Measurements from ENCODE around the gene SNAPC3.
A peak's percentile ranks its signal among the peaks of the same experiment; 100 is the strongest.
"Not testable (repeated sequence)": the region's sequence is repeated elsewhere in the genome, so short reads cannot be mapped to it uniquely, and the experiment has no call there.

SNAPC3 gene

DNA sequence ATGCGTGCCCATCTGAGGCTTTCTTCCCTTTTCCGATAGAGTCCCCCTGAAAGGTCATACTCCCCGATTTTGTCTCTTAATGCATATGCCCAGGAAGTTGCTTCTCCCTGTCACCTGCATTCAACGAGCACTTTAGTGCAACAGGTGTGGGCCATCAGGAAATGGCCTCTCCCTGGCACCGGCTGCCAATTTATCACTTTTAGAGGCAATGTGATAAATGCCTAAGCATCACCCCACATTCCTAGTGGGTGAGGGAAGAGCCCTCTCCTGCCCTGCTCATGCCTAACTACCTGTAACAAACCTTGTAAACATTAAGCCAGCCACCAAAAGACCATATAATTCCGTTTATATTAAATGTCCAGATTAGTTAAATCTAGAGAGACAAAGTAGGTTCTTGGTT lies 1.1 kb upstream of the SNAPC3 start:
- Histone ChIP-seq H3K4me3 (no peak overlapping the region), H3K27ac (peak overlapping the region in 5 of 21 experiments; percentile 89 to 93 (median 90))

DNA sequence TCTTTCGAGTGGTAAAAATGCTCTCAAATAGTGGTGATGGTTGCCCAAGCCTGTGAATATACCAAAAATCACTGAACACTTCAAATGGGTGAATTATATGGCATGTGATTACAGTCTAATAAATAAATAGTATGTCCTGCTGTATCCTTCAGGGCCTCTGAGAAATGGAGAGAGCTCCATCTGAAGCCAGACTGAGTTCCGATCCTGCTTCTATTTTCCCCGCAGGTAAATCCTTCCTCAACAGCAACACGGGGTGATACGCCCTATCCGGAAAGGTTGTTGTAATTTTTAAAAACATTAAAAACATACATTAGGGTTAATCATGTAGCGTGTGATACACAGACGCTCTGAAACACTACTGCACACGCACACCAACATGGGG lies 695 bp upstream of the SNAPC3 start:
- Histone ChIP-seq H3K4me3 (peak overlapping the region; percentile 58 to 99 (median 90)), H3K27ac (peak overlapping the region; percentile 69 to 95 (median 90))

DNA sequence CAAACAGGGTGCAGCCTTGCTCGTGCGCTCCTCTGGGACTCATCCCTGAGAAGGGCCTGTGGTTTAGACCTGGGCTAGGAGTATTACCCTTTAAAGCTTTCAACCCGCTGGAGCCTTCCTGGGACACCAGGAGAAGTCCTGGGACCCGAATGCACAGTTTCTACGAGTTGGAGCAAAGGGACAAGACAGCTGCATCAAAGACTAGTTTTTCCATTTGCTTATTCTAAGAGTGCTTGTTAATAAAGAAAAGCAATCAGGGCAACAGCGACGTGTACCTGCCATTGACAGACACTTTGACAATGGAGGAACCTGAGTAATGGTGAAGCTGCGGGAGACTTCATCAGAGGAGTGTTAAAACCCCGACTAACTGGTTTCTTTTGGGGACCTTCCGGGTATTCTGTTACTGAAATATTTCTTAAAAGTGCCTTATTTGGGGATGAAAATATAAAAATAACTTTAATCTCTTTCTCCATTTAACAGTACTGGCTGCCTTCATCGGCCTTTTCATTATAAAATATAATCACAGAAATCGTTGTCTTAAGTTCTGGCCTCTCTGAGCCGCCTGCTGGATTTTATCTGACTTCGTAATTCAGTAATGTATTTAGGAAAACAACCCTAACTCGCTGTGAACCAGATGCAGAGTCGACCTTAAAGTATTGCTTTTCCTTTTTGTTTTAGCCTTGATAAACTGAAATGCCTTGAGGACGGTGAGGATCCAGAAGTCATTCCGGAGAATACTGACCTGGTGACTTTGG lies 732 bp downstream of the SNAPC3 start:
- Histone ChIP-seq H3K27ac (peak overlapping the region; percentile 67 to 95 (median 90)), H3K4me3 (peak overlapping the region; percentile 58 to 99 (median 90))

DNA sequence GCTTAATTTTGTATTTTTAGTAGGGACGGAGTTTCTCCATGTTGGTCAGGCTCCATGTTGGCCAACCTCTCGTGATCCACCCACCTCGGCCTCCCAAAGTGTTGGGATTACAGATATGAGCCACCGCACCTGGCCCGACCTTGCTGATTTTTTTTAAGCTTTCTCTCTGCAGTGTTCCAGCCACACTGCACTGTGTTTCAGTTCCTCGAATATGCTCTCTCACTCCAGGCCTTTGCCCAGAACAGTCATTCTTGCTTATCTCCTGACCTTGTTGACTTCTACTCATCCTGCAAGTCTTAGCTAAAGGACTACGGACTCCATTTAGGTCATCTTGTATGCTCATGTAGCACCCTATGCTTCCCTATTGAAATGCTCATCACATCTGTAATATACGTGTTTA lies 3.3 kb downstream of the SNAPC3 start:
- H3K4me3 ChIP-seq: no peak overlapping the region
- no peak overlapping the region for H3K27ac ChIP-seq

DNA sequence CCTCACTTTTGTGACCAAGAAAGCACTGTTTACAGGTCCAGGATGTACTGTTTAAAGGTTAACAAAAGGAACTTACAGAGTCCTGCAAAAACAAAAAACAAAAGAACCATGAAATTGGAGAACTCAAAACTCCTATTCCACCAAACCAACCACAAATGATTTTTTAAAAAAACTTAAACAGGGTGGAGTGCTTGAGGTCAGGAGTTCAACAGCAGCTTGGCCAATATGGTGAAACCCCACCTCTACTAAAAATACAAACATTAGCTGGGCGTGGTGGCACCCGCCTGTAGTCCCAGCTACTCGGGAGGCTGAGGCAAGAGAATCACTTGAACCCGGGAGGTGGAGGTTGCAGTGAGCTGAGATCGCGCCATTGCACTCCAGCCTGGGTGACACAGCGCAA lies 5.0 kb downstream of the SNAPC3 start:
- H3K27ac ChIP-seq, H3K4me3 ChIP-seq: not testable (repeated sequence)

DNA sequence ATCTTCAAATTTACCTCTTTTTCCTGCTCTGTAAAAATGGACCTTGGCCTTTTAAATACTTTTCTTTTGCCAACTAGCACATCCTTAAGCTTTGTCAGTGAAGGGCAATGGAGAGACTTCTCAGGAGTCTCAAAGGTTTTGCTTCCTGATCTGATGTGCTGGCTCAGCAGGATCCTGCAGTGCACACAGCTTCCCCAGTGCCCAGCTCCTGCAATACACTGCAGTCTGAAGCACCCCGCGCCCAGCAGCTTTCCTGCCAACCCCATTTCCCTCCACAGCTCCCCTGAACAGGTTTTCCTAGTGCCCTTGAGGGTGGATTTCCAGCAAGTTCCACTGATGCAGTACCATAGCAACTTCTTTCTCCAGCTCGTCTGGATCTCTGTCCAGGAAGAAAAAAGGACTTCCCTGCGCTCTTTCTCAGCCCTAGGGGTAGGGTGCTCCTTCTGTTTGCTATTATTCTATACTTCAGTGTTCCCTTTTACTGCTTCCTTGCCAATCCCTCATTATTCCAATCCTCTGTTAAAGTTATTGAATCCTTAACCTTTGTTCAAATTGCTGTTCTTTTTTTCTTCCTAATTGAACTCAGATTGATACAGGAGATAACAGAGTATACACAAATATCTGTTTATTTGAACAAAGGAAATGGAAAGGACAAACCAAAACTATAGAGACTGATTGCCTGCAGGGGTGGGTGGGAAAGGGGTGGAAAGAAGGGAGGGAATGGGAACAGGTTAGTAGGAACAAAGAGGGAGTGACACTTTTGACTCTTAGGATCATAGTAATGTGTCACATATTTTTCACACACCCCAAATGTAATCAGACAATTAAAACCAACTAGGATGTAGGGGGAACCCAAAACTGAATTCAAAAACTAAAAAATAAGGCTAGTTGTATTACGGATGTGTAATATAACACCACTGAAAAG lies 8.5 kb downstream of the SNAPC3 start:
- no peak overlapping the region for H3K4me3 ChIP-seq

DNA sequence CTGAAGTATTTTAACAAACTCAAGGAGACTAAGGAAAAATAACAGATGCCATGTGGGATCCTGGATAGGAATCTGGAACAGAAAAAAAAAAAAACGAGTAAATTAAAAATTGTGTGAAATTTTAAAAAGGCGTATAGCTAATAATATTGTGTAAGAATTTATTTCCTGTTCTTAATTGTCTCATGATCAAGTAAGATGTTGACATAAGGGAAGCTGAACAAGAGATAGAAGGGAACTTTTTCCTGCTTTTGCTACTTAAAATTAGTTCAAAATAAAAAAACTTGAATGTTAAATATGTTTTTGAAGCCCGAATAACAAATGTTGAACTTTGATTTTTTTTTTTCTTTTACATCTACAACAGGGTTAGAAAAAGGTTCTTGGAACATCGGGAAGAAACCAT lies 10.5 kb downstream of the SNAPC3 start:
- no peak overlapping the region for H3K4me3 ChIP-seq
- H3K27ac ChIP-seq: peak overlapping the region in 1 of 21 experiments; percentile 51

More for the DNA sequence above, 8.5 kb downstream of the SNAPC3 start:
- peak overlapping the region in 1 of 21 experiments; percentile 26 for H3K27ac ChIP-seq

DNA sequence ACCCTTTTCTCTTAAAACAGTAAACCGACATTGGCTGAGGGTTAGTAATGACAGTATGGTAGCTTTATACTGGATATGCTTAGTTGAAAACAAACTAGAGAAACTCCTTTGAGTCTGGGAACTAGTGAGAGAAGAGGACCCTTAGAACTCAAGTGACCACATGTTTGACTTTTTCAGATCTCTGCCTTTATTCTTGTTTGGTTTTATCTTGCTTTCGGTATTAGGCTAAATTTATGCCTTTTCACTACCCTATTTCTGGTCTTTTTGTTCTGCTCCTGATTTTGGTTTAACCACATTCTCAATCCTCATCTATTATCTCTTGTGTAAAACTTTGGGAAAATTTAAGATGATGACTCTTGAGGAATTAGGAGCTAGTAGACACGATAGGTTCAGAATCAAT lies 11.0 kb downstream of the SNAPC3 start:
- no peak overlapping the region for H3K4me3 ChIP-seq
- peak overlapping the region in 1 of 21 experiments; percentile 51 for H3K27ac ChIP-seq

DNA sequence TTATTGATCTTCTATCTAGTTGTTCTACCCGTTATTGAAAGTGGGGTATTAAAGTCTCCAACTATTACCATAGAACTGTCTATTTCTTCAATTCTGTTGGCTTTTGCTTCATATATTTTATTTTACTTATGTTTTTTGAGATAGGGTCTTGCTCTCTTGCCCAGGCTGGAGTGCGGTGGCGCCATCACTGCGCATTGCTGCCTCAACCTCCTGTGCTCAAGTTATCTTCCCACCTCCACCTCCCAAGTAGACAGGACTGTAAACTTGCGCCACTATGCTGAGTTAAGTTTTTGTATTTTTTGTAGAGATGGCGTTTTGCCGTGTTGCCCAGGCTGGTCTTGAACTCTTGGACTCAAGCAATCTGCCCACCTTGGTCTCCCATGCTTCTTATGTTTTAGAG lies 16.2 kb downstream of the SNAPC3 start:
- Histone ChIP-seq H3K4me3 (no peak overlapping the region), H3K27ac (no peak overlapping the region)

DNA sequence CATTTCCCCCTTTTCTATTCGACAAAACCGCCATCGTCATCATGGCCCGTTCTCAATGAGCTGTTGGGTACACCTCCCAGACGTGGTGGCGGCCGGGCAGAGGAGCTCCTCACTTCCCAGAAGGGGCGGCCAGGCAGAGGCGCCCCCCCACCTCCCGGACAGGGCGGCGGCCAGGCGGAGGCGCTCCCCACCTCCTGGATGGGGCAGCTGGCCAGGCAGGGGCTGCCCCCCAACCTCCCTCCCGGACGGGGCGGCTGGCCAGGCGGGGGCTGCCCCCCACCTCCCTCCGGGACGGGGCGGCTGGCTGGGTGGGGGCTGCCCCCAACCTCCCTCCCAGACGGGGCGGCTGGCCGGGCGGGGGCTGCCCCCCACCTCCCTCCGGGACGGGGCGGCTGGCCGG lies 19.2 kb downstream of the SNAPC3 start:
- H3K4me3 ChIP-seq, H3K27ac ChIP-seq: not testable (repeated sequence)

DNA sequence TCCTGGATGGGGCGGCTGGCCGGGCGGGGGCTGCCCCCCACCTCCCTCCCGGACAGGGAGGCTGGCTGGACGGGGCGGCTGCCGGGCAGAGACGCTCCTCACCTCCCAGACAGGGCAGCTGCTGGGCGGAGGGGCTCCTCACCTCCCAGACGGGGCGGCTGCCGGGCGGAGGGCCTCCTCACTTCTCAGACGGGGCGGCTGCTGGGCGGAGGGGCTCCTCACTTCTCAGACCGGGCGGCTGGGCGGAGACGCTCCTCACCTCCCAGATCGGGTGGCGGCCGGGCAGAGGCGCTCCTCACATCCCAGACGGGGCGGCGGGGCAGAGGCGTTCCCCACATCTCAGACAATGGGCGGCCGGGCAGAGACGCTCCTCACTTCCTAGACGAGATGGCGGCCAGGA lies 19.6 kb downstream of the SNAPC3 start:
- H3K4me3 ChIP-seq, H3K27ac ChIP-seq: not testable (repeated sequence)

DNA sequence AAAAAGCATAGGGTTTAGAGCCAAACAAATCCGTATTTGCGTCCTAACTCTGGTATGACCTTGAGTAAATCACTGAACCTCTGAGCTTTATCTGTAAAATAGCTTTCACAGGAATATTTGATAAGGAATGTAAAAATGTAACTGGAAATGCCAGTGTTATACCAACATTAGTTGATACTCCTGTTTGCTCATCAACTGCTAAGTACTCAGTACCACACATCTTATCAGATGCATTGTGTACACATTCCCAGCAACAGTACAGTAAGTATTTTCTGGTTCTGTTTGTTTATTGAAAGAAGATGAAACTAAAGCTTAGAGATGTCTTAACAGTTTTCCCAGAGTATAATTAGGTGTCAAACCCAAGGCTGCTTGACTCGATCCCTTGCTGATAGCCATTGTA lies 21.5 kb downstream of the SNAPC3 start:
- Histone ChIP-seq H3K4me3 (no peak overlapping the region), H3K27ac (no peak overlapping the region)

DNA sequence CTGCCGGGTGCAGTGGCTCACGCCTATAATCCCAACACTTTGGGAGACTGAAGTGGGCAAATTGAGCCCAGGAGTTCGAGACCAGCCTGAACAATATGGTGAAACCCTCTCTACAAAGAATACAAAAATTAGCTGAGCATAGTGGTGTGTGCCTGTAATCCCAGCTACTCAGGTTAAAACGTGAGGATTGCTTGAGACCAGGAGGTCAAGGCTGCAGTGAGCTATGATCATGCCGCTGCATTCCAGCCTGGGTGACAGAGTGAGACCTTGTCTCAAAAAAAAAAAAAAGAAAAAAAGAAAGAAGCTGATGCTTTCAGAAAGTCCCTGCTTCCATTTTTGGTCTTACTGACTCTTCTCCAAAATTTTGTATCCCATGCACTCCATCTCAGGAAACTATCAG lies 31.3 kb downstream of the SNAPC3 start:
- H3K4me3 ChIP-seq: no peak overlapping the region
- no peak overlapping the region for H3K27ac ChIP-seq

DNA sequence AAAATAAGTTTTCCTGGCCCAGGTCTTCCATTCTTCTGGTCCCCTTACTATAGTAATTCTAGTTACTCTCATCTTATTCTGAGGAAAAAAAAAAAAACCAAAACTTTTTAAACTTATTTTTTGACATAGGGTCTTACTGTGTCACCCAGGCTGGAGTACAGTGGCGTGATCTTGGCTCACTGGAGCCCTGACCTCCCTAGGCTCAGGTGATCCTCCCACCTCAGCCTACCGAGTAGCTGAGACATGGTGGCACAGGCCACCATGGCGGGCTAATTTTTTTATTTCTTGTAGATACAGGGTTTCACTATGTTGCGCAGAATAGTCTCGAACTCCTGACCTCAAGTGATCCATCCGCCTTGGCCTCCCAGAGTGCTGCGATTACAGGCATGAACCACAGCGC lies 38.4 kb downstream of the SNAPC3 start:
- H3K27ac ChIP-seq: no peak overlapping the region
- H3K4me3 ChIP-seq: no peak overlapping the region

DNA sequence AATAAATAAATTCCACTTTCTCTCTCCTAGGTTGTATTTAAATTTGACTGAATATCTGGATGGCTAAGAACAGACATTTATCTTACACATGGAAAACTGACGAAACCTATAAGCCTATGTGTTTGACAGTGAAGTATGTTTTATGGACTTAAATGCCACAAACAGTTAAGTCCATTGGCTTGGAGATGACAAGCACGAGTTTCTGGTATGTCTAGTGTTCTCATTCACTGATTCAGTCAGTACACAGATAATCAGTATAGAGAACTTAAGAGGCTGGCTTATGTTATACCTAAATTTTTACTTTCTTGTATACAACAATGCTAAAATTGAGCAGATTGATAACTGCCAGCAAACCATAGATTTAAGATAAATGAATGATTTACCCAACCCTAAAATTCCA lies 38.9 kb downstream of the SNAPC3 start:
- Histone ChIP-seq H3K27ac (no peak overlapping the region), H3K4me3 (no peak overlapping the region)

DNA sequence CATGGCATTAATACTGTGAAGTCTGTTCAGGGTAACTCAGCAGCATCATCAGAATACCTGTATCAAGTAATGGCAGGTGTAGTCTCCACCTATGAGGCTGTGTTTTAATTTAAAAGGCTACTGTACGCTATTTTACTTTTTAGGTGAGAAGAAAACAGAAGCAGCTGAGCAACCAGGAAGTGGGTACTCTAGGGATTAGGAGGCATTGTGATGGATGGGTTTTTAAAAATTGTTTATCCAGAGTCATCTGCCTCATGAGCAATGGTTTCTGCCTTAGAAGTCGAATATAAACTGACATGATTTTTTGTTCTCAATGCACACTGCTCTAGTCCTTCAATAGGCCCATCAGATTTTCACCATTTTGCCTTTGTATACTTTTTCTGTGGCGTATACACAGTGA lies 45.5 kb downstream of the SNAPC3 start:
- H3K27ac ChIP-seq: no peak overlapping the region

DNA sequence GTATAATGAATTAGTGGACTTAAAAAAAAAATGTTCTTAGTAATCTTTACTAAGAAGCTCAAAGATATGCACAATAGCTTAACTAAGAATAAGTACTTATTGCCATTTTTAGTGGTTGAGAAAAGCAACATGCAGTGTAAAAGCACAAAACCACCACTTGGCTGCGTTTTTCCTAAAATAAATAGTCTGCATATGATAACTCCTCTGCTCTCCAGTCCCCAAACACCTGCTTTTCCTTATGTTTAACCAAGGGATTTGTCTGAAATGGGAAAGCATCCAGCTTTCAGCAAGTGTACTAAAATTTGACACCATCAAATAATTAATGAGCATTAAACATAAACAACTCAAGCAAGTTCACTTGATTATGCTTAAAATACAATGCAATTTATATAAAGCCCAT lies 46.7 kb downstream of the SNAPC3 start:
- Histone ChIP-seq H3K27ac (no peak overlapping the region), H3K4me3 (no peak overlapping the region)

More for the DNA sequence above, 45.5 kb downstream of the SNAPC3 start:
- no peak overlapping the region for H3K4me3 ChIP-seq

DNA sequence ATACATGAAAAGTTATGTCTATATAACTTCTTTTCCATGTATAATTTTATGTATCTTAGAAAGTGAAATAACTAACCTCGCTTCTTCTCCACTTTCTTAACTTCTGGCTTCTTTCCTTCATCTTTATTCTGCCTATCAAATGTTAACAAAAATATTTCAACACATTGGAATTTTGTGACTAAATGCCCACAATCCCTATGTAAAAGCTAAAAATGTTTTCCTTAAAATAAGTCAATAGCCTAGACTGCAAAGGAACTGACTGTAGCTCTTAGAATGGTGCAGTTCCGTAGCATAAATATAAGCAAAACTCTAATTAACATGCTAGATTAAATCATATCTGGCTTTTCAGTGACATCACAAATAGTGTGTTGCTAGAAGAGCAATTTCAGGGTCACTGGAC lies 47.2 kb downstream of the SNAPC3 start:
- no peak overlapping the region for H3K27ac ChIP-seq
- no peak overlapping the region for H3K4me3 ChIP-seq

DNA sequence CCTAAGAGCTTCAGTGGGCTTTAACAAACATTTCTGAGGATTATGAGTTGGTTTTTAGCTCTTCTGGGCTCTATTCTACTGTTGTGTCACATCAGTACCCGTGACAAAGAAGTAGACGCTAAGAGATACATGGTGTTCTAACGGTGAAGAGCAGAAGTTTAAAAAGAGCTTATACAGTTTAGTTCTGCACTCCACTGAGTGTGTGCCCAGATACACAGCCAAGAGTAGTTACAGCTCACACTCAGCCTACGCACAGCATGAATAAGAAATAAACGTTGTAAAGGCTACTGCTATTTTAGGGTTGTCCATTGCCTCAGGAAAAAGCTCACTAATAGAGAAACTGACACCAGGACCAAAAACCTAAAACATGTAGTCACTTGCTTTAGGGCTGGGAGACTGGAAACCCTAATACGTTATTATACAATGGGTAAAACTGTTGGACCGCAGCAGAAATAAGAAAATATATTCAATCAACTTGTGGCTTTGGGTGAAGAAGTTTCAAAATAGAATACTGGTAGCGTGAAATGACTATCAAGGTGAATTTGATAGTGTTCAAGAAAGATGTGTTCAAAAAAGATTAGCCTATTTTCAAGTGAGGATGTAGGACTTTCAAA lies 53.4 kb downstream of the SNAPC3 start:
- Histone ChIP-seq H3K27ac (no peak overlapping the region), H3K4me3 (no peak overlapping the region)

DNA sequence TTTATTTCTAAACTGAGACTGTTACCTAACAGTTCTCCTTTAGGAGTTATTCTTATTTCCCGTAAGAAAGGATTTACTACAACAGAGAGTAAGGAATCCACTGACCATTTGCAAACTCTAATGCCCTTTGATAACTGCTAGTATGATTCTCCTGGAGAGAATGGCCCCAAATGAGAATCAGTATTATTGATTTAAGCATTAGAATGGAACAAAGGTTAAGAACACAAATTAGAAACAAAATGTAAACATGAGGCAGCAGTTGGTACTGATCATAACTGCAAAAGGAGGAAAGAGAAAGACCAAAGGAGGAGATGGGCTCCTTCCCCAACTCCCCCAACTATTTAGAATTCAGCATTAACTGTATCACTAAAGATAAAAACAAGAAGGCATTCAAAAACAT lies 57.4 kb downstream of the SNAPC3 start:
- Histone ChIP-seq H3K27ac (no peak overlapping the region), H3K4me3 (no peak overlapping the region)

DNA sequence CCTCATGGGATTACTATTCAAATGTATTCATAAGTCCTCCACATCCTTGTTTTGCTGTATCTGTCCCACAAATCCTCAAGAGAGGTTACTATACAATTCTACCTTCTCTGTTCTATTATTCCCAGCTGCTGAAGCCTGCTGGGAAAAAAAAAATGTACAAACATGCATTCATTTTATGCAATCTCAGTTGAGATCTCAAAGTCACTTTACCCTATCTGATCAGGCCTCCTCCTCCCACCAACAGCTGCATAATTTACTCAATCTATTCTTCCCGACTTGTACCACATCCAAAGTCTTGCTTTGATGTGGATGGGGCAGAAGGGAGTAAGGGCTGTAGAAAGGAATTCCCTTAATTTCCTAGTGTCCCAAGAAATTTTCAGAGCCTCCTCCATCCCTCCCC lies 59.5 kb downstream of the SNAPC3 start:
- Histone ChIP-seq H3K27ac (no peak overlapping the region), H3K4me3 (no peak overlapping the region)

Data from skin epidermis (tissue), 12 donors.